Pancreas (tissue), 10 donors: ENCODE data around the gene LMAN1L. TPM values are rescaled to one million over a fixed set of nuclear protein-coding genes. Genes with fewer than 3 reads are reported as not detected.

Source experiments
- ATAC-seq, 4 donors: fragments of 200-7000 bp; cut with Tn5 transposase; one replicate each; pipeline versions ENCODE4 v1.8.0 to v1.9.1; 2020; ENCODE audit warnings: mild to moderate bottlenecking in 4 of 4, moderate library complexity in 4 of 4
- DNase-seq, 6 donors: peaks; one replicate each; pipeline ENCODE4 v3.0.0-alpha.2; 2020
- FAIRE-seq: peaks from 2 replicates; lab custom pipeline; 2012; peaks lifted over from hg19 to GRCh38; lab: Jason Lieb, UNC
- H3K27ac ChIP-seq, 4 donors: fragments of 200-600 bp; sonication (generic); 1 replicate in 3 of 4; 2 replicates in 1 of 4; pipeline versions ENCODE4 v1.5.0 to v1.8.0; 2020
- H3K27me3 ChIP-seq, 4 donors: fragments of 200-600 bp; one replicate each; pipeline ENCODE4 v1.8.0; 2021
- H3K36me3 ChIP-seq, 3 donors: fragments of 200-600 bp; sonication (generic) in 1 of 3; one replicate each; pipeline versions ENCODE4 v1.5.0 to v1.8.0; 2020 to 2021
- H3K4me1 ChIP-seq, 3 donors: fragments of 200-600 bp; one replicate each; pipeline ENCODE4 v1.8.0; 2021
- H3K4me3 ChIP-seq, 4 donors: fragments of 200-600 bp; sonication (generic) in 2 of 4; one replicate each; pipeline versions ENCODE4 v1.5.0 to v1.8.0; 2020 to 2021
- H3K9me3 ChIP-seq, 4 donors: fragments of 200-600 bp; one replicate each; pipeline ENCODE4 v1.8.0; 2021
- CTCF ChIP-seq, 4 donors: fragments of 200-600 bp; sonication (generic) in 3 of 4; IDR thresholded peaks; one replicate each; pipeline versions ENCODE4 v1.5.0 to v1.8.0; 2021; ENCODE audit warnings: antibody characterized with exemption in 4 of 4
- WGBS, 2 donors: extraction: QIAGEN DNeasy Blood & Tissue Kit; methylation state at CpG; one replicate each; pipeline ENCODE4 v1.1.7; 2013; 5-methylcytosine and 5-hydroxymethylcytosine counted together
- intact Hi-C, 3 donors: fragments of 100-400 bp; cut with DNase I; formaldehyde crosslinking; loops; one replicate each; pipeline versions ENCODE4 v1.11.1 to v1.14.2; 2022
- polyA plus RNA-seq, 2 donors: library from polyadenylated mRNA; stranded (reverse); fragments of 200-250 nt; gene quantifications; one replicate each; pipeline ENCODE4 v1.2.3, GENCODE V29; 2013
- total RNA-seq, 6 donors: library from RNA; stranded (reverse); fragmentation: NEBNext Ultra II Directional in 4 of 6; extraction: Animal tissue kit (Norgen Biotek cat#: 25700) in 4 of 6; gene quantifications; one replicate each; pipeline versions ENCODE4 v1.2.1 to v1.2.4, GENCODE V29; 2021 to 2023
- donor health status: healthy with polysubstance abuse.
- donor health status: DM: no; HTN: no; CAD: no; lungs with moderate emphysema.
- donor health status: DM: no; HTN: no; CAD: no.
- donor health status: control.
- donor health status: control.
- donor health status: Bipolar disorder and iron deficiency.
- donor health status: DM: yes; HTN: yes; CAD: no.
- donor health status: DM: no; HTN: no; CAD: no.
- donor health status: DM: no; HTN: no; CAD: no.
- donor health status: DM: yes; HTN: yes; CAD: no.

LMAN1L gene
- total and polyA plus RNA-seq, 8 donors = 0.14 TPM; not detected in 7

GRCh38 chr15:74831813-74832495 is 19.3 kb downstream of the LMAN1L start:
- no peaks in the 10 kb centered on the region for H3K36me3 ChIP-seq
- intact Hi-C loops = no loop called here
- no peaks in the 10 kb centered on the region for H3K9me3 ChIP-seq
- no peak overlapping the region for H3K4me3 ChIP-seq
- ATAC-seq (no peak), DNase-seq (peak in 1 of 6 donors; percentile 58), FAIRE-seq (no peak)
- H3K4me1 ChIP-seq = no peaks in the 10 kb centered on the region
- WGBS, 2 donors = 64 to 75% methylated on average over 14 to 15 of the region's 15 CpGs
- no peak overlapping the region for H3K27ac ChIP-seq
- no peaks in the 10 kb centered on the region for H3K27me3 ChIP-seq
- TF ChIP-seq CTCF (IDR thresholded peaks at IDR 0.05) = no peak

GRCh38 chr15:74832826-74833225 is 20.2 kb downstream of the LMAN1L start:
- H3K36me3 ChIP-seq = no peaks in the 10 kb centered on the region
- H3K9me3 ChIP-seq = no peaks in the 10 kb centered on the region
- intact Hi-C loops = no loop called here
- ATAC-seq = no peak
- no peaks in the 10 kb centered on the region for H3K4me1 ChIP-seq
- no peak for FAIRE-seq
- 70 to 77% methylated on average over 4 of the region's 4 CpGs for WGBS, 2 donors
- no peak for DNase-seq
- no peak for TF ChIP-seq CTCF (IDR thresholded peaks at IDR 0.05)
- H3K27ac ChIP-seq = no peak overlapping the region
- H3K4me3 ChIP-seq = no peak overlapping the region
- no peaks in the 10 kb centered on the region for H3K27me3 ChIP-seq

- no peak for FAIRE-seq
- Histone ChIP-seq H3K4me1 (no peaks in the 10 kb centered on the region), H3K27me3 (no peaks in the 10 kb centered on the region), H3K27ac (no peak overlapping the region), H3K36me3 (no peaks in the 10 kb centered on the region), H3K4me3 (no peak overlapping the region), H3K9me3 (no peaks in the 10 kb centered on the region)
- DNase-seq = no peak
- TF ChIP-seq CTCF (IDR thresholded peaks at IDR 0.05) = no peak
- WGBS, 2 donors = 68 to 80% methylated on average over 12 of the region's 12 CpGs
- ATAC-seq = no peak
- intact Hi-C loops = no loop called here
Observed at GRCh38 chr15:74833376-74834107, 20.9 kb downstream of the LMAN1L start.

- Histone ChIP-seq H3K9me3 (no peaks in the 10 kb centered on the region), H3K27me3 (no peaks in the 10 kb centered on the region), H3K27ac (no peak overlapping the region), H3K36me3 (no peaks in the 10 kb centered on the region), H3K4me1 (no peaks in the 10 kb centered on the region), H3K4me3 (no peak overlapping the region)
- 35 to 36% methylated on average over 5 of the region's 5 CpGs for WGBS, 2 donors
- DNase-seq = peak in 5 of 6 donors; percentile 39 to 86 (median 69)
- TF ChIP-seq CTCF (IDR thresholded peaks at IDR 0.05) = peak; percentile 55 to 74 (median 60)
- intact Hi-C loops = loop anchor here in 1 of 3 donors (5.0 kb wide), 1 partner anchor 53 kb away; the partner anchor contains the start of gene CSK
- ATAC-seq = peak; percentile 61 to 93 (median 81)
- no peak for FAIRE-seq
Observed at GRCh38 chr15:74835312-74835823, 22.7 kb downstream of the LMAN1L start.
